NCI-H2107 treated with DMSO at 0.1 percent for 48 hours (cell line): ENCODE data around the gene PDGFRA.

Experiments
- DNase-seq: peaks from one replicate; lab custom pipeline; 2025; ENCODE audit not compliant: unreplicated experiment; lab: John Stamatoyannopoulos, UW

The PDGFRA gene

GRCh38 chr4:54228961-54229501 lies at the start of gene PDGFRA:
Gene PDGFRA (plus strand): TSS chr4:54229293. CDS start chr4:54258769, 29,476 bp downstream.
- DNase-seq = no peak

- DNase-seq = no peak
These were observed 44.5 kb upstream of the PDGFRA start for GRCh38 chr4:54184581-54184980.

GRCh38 chr4:54185044-54185780 lies 43.9 kb upstream of the PDGFRA start:
- no peak for DNase-seq

- DNase-seq = no peak
These were observed 43.2 kb upstream of the PDGFRA start for GRCh38 chr4:54185866-54186265.

- DNase-seq = no peak
These were observed 42.7 kb upstream of the PDGFRA start for GRCh38 chr4:54186371-54186770.

- no peak for DNase-seq
These were observed 41.9 kb upstream of the PDGFRA start for GRCh38 chr4:54187148-54187547.

- DNase-seq = no peak
These were observed 40.0 kb upstream of the PDGFRA start for GRCh38 chr4:54189140-54189539.

- DNase-seq = no peak
These were observed 36.3 kb upstream of the PDGFRA start for GRCh38 chr4:54192811-54193210.

GRCh38 chr4:54197926-54198325 lies 31.2 kb upstream of the PDGFRA start:
- no peak for DNase-seq

GRCh38 chr4:54199919-54200318 lies 29.2 kb upstream of the PDGFRA start:
- no peak for DNase-seq

- DNase-seq = no peak
These were observed 19.5 kb upstream of the PDGFRA start for GRCh38 chr4:54209617-54210016.

GRCh38 chr4:54213001-54213400 lies 16.1 kb upstream of the PDGFRA start:
- no peak for DNase-seq

- no peak for DNase-seq
These were observed 15.3 kb upstream of the PDGFRA start for GRCh38 chr4:54213761-54214160.

- no peak for DNase-seq
These were observed 13.6 kb upstream of the PDGFRA start for GRCh38 chr4:54215379-54216077.

- peak; percentile 36 for DNase-seq
These were observed 11.2 kb upstream of the PDGFRA start for GRCh38 chr4:54217642-54218495.

GRCh38 chr4:54218736-54219135 lies 10.4 kb upstream of the PDGFRA start:
- DNase-seq = no peak

- no peak for DNase-seq
These were observed 4.0 kb upstream of the PDGFRA start for GRCh38 chr4:54224996-54225597.

GRCh38 chr4:54225598-54226403 lies 3.3 kb upstream of the PDGFRA start:
- no peak for DNase-seq

GRCh38 chr4:54226404-54227255 lies 2.5 kb upstream of the PDGFRA start:
- no peak for DNase-seq
